Measurements from ENCODE around the gene CPA1.

CPA1 gene

GRCh38 chr7:130405003-130405402, 24.7 kb downstream of the CPA1 start:
- TF ChIP-seq NFIC (IDR thresholded peaks at IDR 0.05) (no peak), REST (IDR thresholded peaks at IDR 0.05; ENCODE audit: low read depth) (no peak), MAX (IDR thresholded peaks at IDR 0.05) (no peak), YY1 (IDR thresholded peaks at IDR 0.05; ENCODE audit: low read depth) (no peak)

- TF ChIP-seq ZBTB7A (IDR thresholded peaks at IDR 0.05; ENCODE audit: low read depth) (no peak), TCF12 (IDR thresholded peaks at IDR 0.05; ENCODE audit: low read depth) (no peak), REST (IDR thresholded peaks at IDR 0.05; ENCODE audit: low read depth) (no peak)
These were observed 28.9 kb downstream of the CPA1 start for GRCh38 chr7:130409067-130409711.

GRCh38 chr7:130409712-130410072, 29.4 kb downstream of the CPA1 start:
- TF ChIP-seq TEAD4 (IDR thresholded peaks at IDR 0.05) (no peak), EGR1 (IDR thresholded peaks at IDR 0.05) (no peak), ZBTB7A (IDR thresholded peaks at IDR 0.05; ENCODE audit: low read depth) (no peak), FOXM1 (IDR thresholded peaks at IDR 0.05; ENCODE audit: borderline replicate concordance, low read depth) (no peak), CEBPB (IDR thresholded peaks at IDR 0.05) (no peak)

GRCh38 chr7:130410868-130411541, 30.7 kb downstream of the CPA1 start:
- TF ChIP-seq YY1 (IDR thresholded peaks at IDR 0.05; ENCODE audit: low read depth) (no peak), REST (IDR thresholded peaks at IDR 0.05; ENCODE audit: low read depth) (no peak), USF1 (IDR thresholded peaks at IDR 0.05) (no peak), CEBPB (IDR thresholded peaks at IDR 0.05) (no peak), FOXM1 (IDR thresholded peaks at IDR 0.05; ENCODE audit: borderline replicate concordance, low read depth) (no peak), CREB1 (IDR thresholded peaks at IDR 0.05; ENCODE audit: low read depth) (no peak), TAF1 (IDR thresholded peaks at IDR 0.05; ENCODE audit: low read depth) (no peak), NFIC (IDR thresholded peaks at IDR 0.05) (no peak), EP300 (IDR thresholded peaks at IDR 0.05; ENCODE audit: borderline replicate concordance) (no peak), ZBTB7A (IDR thresholded peaks at IDR 0.05; ENCODE audit: low read depth) (no peak), RAD21 (IDR thresholded peaks at IDR 0.05; ENCODE audit: low read depth) (no peak), TCF12 (IDR thresholded peaks at IDR 0.05; ENCODE audit: low read depth) (no peak), MAX (IDR thresholded peaks at IDR 0.05) (no peak), EGR1 (IDR thresholded peaks at IDR 0.05) (no peak), TEAD4 (IDR thresholded peaks at IDR 0.05) (no peak)

GRCh38 chr7:130413201-130413600, 32.9 kb downstream of the CPA1 start:
- TF ChIP-seq FOXM1 (IDR thresholded peaks at IDR 0.05; ENCODE audit: borderline replicate concordance, low read depth) (no peak), MAX (IDR thresholded peaks at IDR 0.05) (no peak), EGR1 (IDR thresholded peaks at IDR 0.05) (no peak), TEAD4 (IDR thresholded peaks at IDR 0.05) (no peak), REST (IDR thresholded peaks at IDR 0.05; ENCODE audit: low read depth) (no peak), CREB1 (IDR thresholded peaks at IDR 0.05; ENCODE audit: low read depth) (no peak), TAF1 (IDR thresholded peaks at IDR 0.05; ENCODE audit: low read depth) (no peak)
